GM19023 (cell line): ENCODE data around the gene SRGN.
A peak's percentile ranks its signal among the peaks of the same experiment; 100 is the strongest.
"Not testable (repeated sequence)": the region's sequence is repeated elsewhere in the genome, so short reads cannot be mapped to it uniquely, and the experiment has no call there.

Source experiments
- ATAC-seq: cut with Tn5 transposase; IDR thresholded peaks from one replicate; pipeline ENCODE4 v1.9.1; 2021; ENCODE audit warnings: mild to moderate bottlenecking, moderate library complexity; ENCODE audit not compliant: unreplicated experiment

Gene SRGN, protein sequence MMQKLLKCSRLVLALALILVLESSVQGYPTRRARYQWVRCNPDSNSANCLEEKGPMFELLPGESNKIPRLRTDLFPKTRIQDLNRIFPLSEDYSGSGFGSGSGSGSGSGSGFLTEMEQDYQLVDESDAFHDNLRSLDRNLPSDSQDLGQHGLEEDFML

DNA sequence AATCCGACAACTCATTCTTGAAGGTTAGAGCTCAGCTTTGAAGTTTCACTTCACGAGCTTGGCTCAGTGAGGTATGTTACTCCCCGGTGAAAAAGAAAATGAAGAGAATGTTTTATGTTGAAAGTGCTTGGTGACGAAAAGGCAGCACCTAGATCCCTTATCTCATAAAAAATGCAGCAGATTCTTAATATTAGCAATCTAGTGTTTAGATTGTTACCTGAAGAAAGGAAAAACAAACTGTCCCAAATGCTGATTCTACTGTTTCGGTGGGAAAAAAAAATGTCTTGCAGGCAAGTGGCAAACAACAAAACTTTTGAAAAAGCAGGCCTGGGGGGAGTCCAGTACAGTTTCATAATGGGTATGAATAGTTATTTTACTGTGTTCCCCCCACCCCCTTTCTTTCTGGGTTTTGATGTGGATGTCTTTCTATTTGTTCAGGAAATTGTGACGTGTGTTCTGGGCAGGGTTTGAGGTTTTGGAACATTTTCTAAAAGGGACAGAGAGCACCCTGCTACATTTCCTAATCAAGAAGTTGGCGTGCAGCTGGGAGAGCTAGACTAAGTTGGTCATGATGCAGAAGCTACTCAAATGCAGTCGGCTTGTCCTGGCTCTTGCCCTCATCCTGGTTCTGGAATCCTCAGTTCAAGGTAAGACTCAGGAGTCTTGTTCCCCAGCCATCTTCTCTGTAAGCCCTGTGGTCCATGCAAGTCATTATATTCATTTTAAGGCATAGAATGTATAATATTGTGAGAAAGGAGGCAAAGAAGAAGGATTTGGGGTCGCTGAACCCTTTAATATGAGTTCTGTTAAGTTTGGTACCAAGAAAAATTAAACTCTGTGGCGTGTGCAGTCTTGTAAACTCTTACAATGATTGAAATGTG lies at the start of gene SRGN:
Gene SRGN (plus strand): TSS at position 514 of the 881 bp plus-strand sequence. CDS start 55 bp downstream, at position 569.
- ATAC-seq, result peak; percentile 62

DNA sequence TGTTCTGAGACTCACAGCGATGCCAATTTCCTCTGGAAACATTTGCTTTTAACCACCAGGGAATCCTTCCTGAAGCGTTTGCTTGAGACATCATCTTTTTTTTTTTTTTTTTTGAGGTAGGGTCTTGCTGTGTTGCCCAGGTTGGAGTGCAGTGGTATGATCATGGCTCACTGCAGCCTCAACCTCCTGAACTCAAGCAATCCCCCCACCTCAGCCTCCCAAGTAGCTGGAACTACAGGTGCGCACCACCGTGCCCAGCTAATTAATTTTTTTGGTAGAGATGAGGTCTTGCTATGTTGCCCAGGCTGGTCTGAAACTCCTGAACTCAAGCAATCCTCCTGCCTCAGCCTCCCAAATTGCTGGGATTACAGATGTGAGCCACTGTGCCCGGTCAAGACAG lies 47.0 kb upstream of the SRGN start:
- ATAC-seq, result not testable (repeated sequence)

DNA sequence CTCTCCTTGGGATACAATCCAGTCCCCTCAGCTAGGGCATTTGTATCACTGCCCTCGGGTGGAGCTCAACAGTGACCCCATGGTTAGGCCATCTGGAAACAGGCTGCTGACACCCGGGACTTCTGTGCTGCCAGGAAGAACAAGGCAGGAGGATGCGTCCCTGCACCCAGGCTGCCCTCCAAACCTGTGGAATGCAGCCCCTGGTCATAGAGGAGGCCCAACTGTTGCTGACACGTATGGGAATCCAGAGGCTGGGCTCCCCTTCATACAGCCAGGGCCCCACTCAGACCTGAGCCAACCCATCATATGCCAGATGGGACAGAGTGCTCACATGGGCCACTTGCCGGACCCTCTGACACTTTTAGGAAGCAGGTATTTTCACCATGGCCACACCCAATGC lies 45.5 kb upstream of the SRGN start:
- ATAC-seq, result no peak

DNA sequence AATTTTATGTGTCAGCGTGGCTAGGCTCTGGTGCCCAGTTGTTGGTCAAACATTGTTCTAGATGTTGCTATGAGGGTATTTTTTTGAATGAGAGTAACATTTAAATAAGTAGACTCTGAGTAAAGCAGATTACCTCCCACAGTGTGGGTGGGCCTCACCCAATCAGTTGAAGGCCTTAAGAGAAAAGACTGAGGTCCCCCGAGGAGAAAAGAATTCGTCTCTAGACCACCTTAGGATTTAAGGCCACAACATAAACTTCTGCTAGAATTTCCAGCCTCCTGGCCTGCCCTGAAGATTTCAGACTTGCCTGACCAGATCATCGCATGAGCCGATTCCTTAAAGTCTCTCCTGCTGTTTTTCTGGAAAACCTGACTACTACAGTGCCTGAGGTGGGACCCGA lies 45.1 kb upstream of the SRGN start:
- ATAC-seq, result no peak

DNA sequence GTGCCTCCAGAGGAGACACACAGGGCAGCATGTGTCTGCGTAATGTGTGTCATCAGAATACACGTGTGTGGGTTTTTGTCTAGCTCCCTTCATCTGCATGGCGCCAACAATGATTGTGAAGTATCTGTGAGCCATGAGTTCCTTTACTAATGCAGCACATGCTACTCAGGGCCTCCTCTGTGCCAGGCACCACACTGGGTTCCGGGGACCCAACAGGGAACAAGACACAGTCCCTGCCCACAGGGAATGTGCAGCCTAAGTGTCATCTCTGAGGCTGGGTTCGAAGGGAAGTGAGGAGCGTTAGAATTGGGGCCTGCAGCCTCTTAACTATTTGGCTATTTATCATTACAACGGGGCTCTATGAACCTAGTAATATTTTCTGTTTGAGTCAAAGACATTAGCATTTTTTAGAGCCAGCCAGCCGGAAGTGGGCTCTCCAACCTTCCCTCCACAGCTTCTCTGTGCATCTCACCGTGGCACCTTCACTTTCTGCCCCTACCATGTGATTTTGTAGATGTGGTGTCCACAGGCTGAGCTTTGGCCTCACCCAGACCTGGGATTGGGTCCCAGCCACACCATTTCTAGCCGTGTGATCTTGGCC lies 43.9 kb upstream of the SRGN start:
- peak; percentile 44 for ATAC-seq

DNA sequence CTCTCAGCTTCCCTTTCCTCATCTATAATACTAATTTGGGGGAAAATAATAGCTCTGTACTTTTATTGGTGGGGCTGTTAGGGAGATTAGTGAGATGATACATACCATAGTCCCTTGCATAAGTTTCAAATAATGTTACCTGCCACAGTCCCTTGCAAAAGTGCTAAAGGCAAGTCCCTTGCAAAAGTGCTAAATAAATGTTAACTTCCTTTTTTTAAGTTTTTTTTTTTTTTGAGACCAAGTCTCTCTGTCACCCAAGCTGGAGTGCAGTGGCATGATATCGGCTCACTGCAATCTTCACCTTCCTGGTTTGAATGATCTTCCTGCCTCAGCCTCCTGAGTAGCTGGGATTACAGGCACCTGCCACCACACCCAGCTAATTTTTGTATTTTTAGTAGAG lies 43.4 kb upstream of the SRGN start:
- ATAC-seq, result no peak

DNA sequence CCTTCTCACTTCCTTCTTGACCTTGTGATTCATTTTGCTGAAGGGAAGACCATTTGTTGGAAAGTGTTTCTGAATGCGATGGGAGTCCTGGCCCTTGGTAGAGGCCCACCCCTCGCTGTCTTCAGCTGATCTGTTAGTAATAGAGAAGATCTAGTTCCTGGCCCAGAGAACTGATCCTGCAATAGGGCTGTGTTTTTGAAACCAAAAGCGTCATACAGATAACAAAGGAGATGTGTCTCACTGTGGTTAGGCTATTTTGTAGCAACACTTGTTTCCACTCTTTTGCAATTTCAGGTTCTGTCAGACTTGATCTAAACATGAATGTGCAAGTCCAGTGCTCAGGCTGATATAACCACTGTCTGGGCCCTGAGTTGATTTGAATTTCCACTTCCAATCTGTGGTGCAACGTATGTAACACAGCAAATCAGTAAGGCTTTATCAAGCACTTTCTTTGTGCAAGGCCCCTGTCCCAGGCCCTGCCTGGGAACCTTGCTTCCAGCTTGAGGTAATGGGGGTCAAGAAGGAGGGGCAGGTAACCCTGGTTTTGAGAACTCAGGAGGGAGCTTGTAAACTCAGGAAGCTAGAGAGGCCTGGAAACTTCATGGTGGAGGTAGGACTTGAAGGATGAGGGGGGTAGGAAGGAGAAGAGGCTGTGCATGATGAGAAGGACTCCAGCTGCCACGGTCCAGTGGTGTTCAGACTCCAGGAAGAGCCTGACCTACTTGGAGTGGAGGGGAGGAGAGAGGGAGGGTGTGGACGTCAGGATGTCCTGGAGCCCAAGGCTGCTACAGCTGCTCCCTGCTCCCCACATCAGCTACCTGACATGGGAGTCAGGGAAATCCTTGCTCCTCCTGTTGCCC lies 42.2 kb upstream of the SRGN start:
- peak; percentile 63 for ATAC-seq

DNA sequence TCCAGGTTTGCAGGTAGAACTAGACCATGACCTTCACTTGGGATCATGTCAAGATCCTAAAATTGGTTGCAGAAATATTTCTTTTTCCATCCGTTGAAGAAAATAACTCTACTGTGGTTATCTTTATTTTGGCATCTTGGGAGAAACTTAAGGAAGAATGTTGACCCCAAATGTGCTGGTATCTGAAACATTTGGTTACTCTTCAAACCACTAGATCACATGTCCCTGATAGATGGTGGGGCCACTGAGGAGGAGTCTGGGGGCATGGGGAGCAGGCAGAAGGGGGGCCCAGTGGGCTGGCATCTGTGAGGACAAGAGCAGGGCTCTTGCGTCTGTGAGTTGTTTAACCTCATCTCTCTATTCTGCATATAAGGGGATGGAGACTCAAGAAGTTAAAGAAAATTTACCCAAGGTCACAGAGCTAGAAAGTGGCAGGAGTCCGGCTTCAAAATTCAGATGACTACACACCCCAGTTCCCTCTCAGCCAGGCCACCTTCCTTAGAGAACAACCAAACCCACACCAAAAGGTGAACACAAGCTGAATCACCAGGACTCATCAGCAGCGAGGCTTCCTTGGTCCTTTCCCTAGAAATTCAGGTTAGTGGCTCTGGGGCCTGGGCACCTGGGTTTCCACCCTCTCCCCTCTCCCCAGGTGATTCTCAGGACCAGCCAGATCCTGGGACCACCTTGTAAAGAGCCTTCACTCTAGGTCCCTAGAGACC lies 40.6 kb upstream of the SRGN start:
- ATAC-seq, result no peak

DNA sequence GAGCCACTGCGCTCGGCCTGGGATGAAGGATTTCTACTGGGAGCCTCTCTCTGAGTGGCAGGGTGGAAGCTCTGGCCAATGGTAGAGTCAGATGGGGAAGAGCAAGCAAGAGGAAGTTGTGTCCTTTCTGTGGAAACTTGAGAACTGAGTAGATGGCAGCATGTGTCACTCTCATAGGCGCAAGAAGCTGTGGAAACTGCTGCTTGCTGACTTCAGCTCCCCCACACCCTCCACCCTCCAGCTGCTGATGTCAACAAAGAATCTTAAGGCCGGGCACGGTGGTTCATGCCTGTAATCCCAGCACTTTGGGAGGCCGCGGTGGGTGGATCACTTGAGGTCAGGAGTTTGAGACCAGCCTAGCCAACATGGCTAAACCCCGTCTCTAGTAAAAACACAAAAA lies 39.8 kb upstream of the SRGN start:
- no peak for ATAC-seq

DNA sequence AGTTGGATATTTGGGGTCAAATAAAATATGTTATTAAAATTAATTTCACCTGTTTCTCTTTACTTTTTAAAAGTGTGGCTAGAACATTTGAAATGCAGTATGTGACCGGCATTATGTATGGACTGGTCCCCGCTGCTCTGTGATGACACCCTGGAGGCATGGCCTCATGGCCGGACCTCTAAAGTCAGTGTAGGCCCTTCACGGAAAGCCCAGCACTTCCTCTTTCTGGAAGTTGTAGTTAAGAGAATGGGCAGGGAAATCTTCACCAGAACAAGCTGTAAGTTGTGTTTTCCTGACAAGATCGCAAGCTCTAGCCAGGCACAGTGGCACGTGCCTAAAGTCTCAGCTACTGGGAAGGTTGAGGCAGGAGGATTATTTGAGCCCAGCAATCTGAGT lies 38.3 kb upstream of the SRGN start:
- no peak for ATAC-seq

DNA sequence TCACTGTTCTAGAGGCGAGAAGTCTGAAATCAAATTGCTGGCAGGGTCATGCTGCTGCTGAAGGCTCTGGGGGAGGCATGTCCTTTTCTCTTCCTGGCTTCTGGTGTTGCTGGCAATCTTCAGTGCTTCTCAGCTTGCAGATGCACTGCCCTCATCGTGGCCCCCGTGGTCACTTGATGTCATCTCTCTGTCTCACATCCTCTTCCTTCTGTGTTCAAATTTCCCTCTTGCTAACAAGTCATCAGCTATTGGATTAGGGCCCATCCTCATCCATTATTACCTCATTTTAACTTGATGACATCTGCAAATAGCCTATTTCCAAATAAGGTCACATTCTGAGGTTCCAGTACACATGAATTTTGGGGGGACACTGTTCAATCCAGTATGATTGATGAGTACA lies 36.6 kb upstream of the SRGN start:
- ATAC-seq, result no peak

DNA sequence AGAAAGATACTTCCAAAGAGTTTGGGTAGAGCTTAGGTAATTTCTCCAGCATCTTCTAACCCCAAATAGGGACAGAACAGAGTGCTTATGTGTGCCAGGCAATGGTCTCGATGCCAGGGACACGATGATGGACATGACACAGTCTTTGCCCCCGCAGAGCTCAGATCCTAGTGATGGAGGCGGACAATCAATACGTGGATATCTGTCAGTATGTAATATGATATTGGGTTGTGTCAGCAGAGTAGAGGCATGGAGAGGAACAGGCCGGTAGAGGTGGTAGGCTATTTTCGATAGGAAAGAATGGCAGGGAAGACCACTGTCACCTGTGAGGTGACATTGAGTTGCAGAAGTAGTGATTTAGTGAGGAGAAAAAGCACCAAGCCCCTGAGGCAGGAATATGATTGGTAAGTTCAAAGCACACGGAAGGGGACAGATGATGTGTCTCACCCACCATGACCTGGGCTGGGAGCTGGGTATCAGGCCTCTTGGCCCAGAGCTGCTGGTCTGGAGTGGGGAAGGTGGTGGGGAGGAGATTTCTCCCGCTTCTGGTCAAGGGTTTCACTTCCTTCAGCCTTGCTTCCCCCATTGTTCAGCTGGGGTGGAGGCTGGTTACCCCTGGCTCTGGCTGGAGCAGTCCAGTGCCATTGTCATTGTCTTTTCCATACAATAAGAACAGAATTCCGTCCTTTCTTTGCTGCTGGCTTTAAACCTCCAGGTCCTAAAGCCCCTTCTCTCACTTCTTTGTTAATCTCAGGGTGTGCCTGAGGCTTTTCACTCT lies 36.0 kb upstream of the SRGN start:
- no peak for ATAC-seq

DNA sequence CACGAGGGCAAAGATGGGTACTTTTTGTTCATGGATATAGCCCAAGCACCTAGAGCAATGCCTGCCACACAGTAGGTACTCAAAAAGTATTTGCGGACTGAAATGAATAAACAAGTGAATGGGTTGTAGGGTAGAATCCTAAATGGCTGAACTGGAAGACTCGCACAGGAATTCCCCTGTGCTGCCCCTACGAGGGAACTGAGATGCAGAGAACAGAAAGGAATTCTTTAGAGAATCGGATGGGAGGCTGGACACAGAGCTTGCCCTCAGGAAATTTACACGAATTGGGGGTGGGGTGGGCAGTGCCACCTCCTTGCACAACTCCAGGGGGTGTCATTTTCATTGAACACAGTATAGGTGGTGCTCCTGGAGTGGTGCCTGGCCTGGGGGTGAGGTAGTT lies 35.2 kb upstream of the SRGN start:
- no peak for ATAC-seq

DNA sequence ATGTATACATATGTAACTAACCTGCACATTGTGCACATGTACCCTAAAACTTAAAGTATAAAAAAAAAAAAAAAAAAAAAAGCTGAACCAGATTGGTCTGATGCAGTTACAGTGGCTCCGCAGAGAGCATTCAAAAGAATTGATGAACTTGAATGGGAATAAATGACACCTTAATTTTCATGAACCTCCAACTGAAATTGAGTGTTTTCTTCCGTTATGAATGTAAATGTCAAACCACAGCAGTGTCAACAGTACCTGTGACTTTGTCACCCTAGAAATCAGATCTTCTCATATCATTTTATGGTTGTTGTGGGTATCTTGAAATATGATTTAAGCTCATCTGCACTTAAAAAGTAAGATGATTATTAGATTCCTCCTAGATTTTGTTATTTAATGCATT lies 32.7 kb upstream of the SRGN start:
- no peak for ATAC-seq

DNA sequence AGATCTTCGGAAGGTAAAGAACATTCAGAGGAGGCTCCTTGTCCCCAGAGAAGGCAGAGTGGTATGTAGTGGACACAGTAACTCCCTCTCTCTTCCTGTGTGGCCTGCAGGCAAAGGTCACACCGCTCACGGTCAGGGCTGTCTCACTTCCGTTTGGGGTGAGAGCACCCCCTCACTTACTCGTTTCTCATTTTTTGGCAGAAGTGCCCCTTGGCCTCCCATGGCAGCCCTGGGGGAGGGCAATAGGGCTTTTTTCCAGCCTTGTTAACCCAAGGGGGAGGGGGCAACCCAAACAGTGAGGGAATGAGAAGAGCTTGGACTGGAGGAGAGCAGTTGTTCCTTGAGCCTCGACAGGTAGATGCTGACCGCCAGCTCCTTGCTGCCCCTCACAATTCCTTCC lies 31.8 kb upstream of the SRGN start:
- ATAC-seq, result no peak

DNA sequence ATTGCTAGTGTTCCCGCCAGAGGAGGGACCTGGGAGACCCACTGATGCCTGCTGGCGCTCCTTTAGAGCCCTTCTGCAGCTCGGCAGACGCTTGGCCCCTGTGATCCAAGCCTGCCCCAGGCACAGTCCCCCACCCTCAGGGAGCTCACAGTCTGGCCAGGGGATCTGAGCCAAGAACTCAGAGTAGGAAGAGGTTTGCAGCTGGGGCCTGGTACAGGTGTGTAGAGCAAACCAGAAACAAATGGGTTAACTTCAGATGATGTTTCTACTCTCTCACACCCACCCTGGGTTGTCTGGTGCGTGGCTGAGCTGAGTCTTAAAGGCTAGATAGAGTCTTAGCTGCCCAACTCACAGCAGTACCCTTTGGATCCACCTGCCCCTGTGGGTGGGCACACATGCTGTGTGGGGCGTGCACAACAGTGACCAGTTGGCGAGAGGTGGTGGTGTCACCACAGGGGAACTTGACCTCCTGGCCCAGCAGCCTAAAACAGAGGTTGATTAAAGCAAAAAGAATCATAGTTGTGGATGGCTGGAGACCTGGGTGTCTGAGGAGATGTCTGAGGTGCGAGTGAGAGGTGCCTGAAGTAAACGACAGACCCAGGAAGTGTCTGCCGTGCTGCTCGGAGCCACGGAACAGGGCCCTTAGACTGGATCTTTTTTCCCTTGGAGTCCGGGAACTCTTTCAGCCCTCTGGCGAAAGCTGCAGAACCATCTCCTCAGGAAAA lies 31.2 kb upstream of the SRGN start:
- ATAC-seq, result no peak

DNA sequence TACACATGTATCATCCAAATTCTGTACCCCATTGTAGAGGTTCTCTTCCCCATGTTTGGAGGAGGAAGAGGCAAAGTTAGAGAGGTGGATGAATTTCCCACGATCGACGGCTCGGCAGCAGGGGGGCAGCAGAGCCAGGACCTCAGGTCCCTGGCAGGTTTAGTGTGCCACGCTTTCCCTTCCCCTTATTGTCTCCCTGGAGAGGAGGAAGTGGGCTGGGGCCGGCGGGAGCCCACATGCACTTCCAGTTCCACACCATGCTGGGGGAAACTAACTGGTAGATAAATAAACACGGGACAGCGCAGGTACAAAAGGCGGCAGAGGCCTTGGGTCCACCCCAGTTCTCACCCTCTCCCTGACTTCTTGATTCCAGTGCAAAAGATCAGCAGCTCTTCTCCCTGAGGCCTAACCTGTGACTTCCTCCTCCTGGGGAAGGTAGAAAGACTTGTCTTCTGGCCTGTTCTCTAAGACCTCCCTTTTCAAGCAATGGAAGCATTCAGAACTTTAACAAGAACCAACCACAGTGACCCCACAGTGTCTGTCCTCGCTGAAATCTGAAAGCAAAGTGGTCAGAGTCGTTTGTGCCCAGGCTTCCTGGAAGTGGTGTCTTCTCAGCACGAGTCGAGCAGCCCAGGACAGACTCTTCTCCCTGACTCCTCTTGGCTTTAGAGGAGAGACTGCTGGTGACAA lies 30.5 kb upstream of the SRGN start:
- no peak for ATAC-seq

DNA sequence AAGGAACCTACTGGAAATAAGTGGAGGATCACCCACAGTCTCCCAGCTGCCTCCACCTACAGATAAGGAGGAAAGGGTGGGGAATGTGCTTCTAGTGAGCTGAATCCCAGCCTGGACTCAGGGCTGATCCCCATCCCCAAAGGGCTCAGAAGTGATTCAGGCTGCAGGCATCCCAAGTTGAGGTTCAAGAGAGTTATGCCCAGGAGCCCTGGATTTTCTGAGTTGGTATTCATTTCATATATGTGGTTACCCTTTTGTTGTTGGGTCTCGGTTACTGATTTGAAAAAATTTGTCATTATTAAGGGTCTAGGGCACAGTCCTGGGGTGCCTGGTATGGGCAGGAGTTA lies 30.0 kb upstream of the SRGN start:
- ATAC-seq, result no peak
